Stomach (tissue), 9 donors: ENCODE results near the gene CKAP5. TPM values are rescaled to one million over a fixed set of nuclear protein-coding genes. Genes with fewer than 3 reads are reported as not detected.

Experiments
- DNase-seq, 2 donors: peaks; one replicate each; pipeline versions ENCODE4 v3.0.0 to v3.0.0-alpha.2; 2013 to 2019
- H3K27ac ChIP-seq, 5 donors: fragments of 200-600 bp in 4 of 5; sonication (generic) in 4 of 5; one replicate each; pipeline ENCODE4 v1.5.1; 2013 to 2019; ENCODE audit warnings: mild to moderate bottlenecking in 1 of 5, moderate library complexity in 1 of 5
- H3K27me3 ChIP-seq, 3 donors: fragments of 200-600 bp; sonication (generic); one replicate each; pipeline ENCODE4 v1.5.1; 2017 to 2019; ENCODE audit warnings: mixed run types in 1 of 3
- H3K36me3 ChIP-seq, 4 donors: fragments of 200-600 bp; sonication (generic); 1 replicate in 3 of 4; 2 replicates in 1 of 4; pipeline ENCODE4 v1.5.1; 2016 to 2019
- H3K4me1 ChIP-seq, 4 donors: fragments of 200-600 bp; sonication (generic); one replicate each; pipeline ENCODE4 v1.5.1; 2016 to 2019
- H3K4me3 ChIP-seq, 4 donors: fragments of 200-600 bp; sonication (generic) in 3 of 4; one replicate each; pipeline ENCODE4 v1.5.1; 2016 to 2019; ENCODE audit warnings: mild to moderate bottlenecking in 1 of 4
- H3K9me3 ChIP-seq, 4 donors: fragments of 200-600 bp; sonication (generic); one replicate each; pipeline ENCODE4 v1.5.1; 2016 to 2019
- EP300 ChIP-seq: sonication (generic); formaldehyde crosslinking; IDR thresholded peaks from one replicate; pipeline ENCODE4 v1.6.1; 2017; ENCODE audit warnings: antibody characterized with exemption
- POLR2A ChIP-seq, 4 donors: fragments of 450-650 bp; IDR thresholded peaks; one replicate each; pipeline ENCODE4 v1.6.1; 2016; ENCODE audit warnings: antibody characterized with exemption in 4 of 4, control low read depth in 2 of 4, mild to moderate bottlenecking in 1 of 4, moderate library complexity in 1 of 4
- POLR2AphosphoS5 ChIP-seq, 3 donors: sonication (generic); formaldehyde crosslinking; IDR thresholded peaks; one replicate each; pipeline ENCODE4 v1.6.1; 2016; ENCODE audit warnings: antibody characterized with exemption in 3 of 3
- WGBS, 5 donors: extraction: QIAGEN DNeasy Blood & Tissue Kit in 3 of 5; methylation state at CpG; one replicate each; pipeline versions ENCODE4 v1.1.5 to v1.1.7; 2013 to 2018; 5-methylcytosine and 5-hydroxymethylcytosine counted together
- intact Hi-C: fragments of 100-400 bp; cut with DNase I; formaldehyde crosslinking; loops from one replicate; pipeline ENCODE4 v1.15.1; 2023; ENCODE audit warnings: low total_unique reads
- polyA plus RNA-seq, 3 donors: library from polyadenylated mRNA; stranded (reverse); fragments of 200-250 nt; gene quantifications; one replicate each; pipeline ENCODE4 v1.2.3, GENCODE V29; 2013
- total RNA-seq, 5 donors: library from RNA; depleted of rRNA; stranded (reverse); fragments of >200 nt; gene quantifications; one replicate each; pipeline versions ENCODE4 v1.1.0 to v1.2.3, GENCODE V29; 2014 to 2016
- TF ChIP-seq, protein P1 (sequence below), 7 experiments: fragments of 450-650 bp in 4 of 7; fragments of 200-600 bp in 3 of 7; sonication (generic) in 3 of 7; IDR thresholded peaks; one replicate each; pipeline ENCODE4 v1.5.1; 2016 to 2019; ENCODE audit warnings: antibody characterized with exemption in 7 of 7, control low read depth in 2 of 7, mild to moderate bottlenecking in 1 of 7
- donor health status: healthy with polysubstance abuse.
- donor health status: Bipolar disorder and iron deficiency.
- donor health status: healthy.

Gene CKAP5
- total and polyA plus RNA-seq, 8 donors, result 7.3 to 327 (median 45.8) TPM

DNA sequence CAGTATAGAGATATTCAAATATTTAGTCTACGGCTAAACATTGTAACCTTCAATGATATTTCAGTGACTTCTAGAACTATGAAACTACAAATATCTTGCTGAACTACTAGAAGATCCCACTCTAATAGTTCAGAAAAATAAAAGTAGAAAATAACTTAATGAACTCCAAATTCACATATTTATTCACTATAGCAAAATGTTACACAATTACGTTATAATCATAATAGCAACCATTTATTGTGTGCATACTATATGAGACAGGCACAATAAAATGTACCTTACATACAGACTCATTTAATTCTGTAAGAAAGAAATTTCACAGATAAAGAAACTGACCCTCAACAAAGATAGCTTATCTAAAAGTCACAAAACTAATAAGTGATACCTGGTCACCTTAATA, 69.2 kb downstream of the CKAP5 start:
- no peaks in the 10 kb centered on the region for H3K4me1 ChIP-seq
- H3K27ac ChIP-seq, result no peak overlapping the region
- DNase-seq, result no peak
- no peaks in the 10 kb centered on the region for H3K27me3 ChIP-seq
- no peak for TF ChIP-seq POLR2AphosphoS5 (IDR thresholded peaks at IDR 0.05)
- TF ChIP-seq, protein P1, sequence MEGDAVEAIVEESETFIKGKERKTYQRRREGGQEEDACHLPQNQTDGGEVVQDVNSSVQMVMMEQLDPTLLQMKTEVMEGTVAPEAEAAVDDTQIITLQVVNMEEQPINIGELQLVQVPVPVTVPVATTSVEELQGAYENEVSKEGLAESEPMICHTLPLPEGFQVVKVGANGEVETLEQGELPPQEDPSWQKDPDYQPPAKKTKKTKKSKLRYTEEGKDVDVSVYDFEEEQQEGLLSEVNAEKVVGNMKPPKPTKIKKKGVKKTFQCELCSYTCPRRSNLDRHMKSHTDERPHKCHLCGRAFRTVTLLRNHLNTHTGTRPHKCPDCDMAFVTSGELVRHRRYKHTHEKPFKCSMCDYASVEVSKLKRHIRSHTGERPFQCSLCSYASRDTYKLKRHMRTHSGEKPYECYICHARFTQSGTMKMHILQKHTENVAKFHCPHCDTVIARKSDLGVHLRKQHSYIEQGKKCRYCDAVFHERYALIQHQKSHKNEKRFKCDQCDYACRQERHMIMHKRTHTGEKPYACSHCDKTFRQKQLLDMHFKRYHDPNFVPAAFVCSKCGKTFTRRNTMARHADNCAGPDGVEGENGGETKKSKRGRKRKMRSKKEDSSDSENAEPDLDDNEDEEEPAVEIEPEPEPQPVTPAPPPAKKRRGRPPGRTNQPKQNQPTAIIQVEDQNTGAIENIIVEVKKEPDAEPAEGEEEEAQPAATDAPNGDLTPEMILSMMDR (IDR thresholded peaks at IDR 0.05), result no peak
- no peak for TF ChIP-seq POLR2A (IDR thresholded peaks at IDR 0.05)
- no peak for TF ChIP-seq EP300
- intact Hi-C loops, result no loop called here
- H3K36me3 ChIP-seq, result peaks cover 30 to 97% (median 90%) of the 10 kb centered on the region in 4 donors
- H3K9me3 ChIP-seq, result no peaks in the 10 kb centered on the region
- no peak overlapping the region for H3K4me3 ChIP-seq
- 92 to 98% (median 98%) methylated on average over 2 of the region's 2 CpGs for WGBS, 5 donors

DNA sequence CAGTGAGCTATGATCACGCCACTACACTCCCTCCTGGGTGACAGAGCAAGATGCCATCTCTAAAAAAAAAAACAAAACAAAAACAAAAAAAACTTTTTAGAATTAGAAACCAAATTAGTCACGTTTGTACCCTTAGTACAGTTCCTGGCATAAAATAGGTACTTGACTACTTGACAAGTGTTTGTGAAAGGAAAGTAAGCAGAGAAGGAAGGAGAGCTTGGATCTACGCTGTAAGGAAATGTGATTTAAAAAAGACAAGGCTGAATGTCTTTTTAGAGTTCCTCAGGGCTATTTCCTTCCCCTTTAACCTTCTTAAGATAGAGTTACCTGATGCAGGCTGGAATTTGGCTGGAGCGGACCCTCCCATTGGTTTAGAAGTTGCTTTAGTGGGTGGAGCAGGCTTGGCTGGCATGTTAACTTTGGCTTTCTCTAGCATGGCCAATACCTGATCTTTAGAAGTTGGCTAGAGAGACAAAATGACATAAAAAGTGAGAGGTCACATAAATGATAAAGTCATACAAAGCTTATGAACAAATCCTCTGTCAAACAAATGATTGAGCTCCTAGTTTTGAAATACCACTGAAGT, 76.4 kb downstream of the CKAP5 start:
- intact Hi-C loops, result no loop called here
- H3K36me3 ChIP-seq, result peaks cover 40 to 95% (median 91%) of the 10 kb centered on the region in 4 donors
- DNase-seq, result no peak
- H3K9me3 ChIP-seq, result no peaks in the 10 kb centered on the region
- TF ChIP-seq POLR2AphosphoS5 (IDR thresholded peaks at IDR 0.05) (no peak), EP300 (no peak), POLR2A (IDR thresholded peaks at IDR 0.05) (no peak)
- TF ChIP-seq, protein P1 (IDR thresholded peaks at IDR 0.05), result no peak
- H3K27ac ChIP-seq, result no peak overlapping the region
- H3K4me1 ChIP-seq, result no peaks in the 10 kb centered on the region
- WGBS, 5 donors, result 92 to 95% (median 95%) methylated on average over 4 of the region's 4 CpGs
- no peaks in the 10 kb centered on the region for H3K27me3 ChIP-seq
- no peak overlapping the region for H3K4me3 ChIP-seq

DNA sequence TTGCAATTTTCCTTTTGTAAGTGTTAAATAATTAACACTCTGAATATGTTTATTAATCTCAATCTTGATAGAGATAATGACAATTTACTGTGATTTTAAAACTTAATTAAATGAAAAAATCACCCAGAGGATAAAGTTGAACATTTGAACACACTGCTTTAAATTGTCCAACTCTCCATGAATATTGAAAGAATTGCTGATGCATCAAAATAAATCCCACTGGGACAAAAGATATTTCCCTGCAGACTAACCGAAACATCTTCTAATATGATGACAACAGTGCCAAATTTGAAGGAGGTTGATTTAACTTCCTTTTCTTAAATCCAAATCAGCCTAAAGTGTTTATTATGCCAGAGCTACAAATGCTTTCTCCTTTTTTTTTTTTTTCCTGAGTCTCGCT, 79.4 kb downstream of the CKAP5 start:
- H3K27me3 ChIP-seq, result no peaks in the 10 kb centered on the region
- no peaks in the 10 kb centered on the region for H3K4me1 ChIP-seq
- H3K27ac ChIP-seq, result no peak overlapping the region
- intact Hi-C loops, result no loop called here
- DNase-seq, result no peak
- H3K4me3 ChIP-seq, result no peak overlapping the region
- TF ChIP-seq POLR2AphosphoS5 (IDR thresholded peaks at IDR 0.05), result no peak
- no peak for TF ChIP-seq EP300
- TF ChIP-seq, protein P1 (IDR thresholded peaks at IDR 0.05), result no peak
- no peak for TF ChIP-seq POLR2A (IDR thresholded peaks at IDR 0.05)
- H3K9me3 ChIP-seq, result no peaks in the 10 kb centered on the region
- H3K36me3 ChIP-seq, result peaks cover 61 to 99% (median 98%) of the 10 kb centered on the region in 4 donors
- WGBS, 5 donors, result 88 to 100% (median 96%) methylated on average over 2 of the region's 2 CpGs

DNA sequence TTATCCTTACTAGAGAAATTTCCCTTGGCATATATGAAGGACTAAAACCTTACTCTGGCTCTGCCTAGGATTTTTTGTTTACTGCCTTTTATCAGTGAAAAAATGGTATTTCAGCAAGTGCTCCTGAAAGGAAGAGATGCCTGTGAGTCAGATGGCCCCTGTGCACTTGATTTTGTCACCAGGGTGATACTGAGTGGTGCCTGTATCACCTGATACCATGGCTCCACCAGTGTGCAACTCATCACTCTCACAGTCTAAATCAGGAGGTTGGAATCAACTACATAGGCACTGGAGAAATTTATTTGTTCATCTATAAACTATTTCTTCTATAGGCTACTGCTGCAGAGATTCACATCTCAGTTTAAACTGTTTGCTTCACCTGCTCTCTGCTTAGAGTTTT, 83.8 kb downstream of the CKAP5 start:
- Histone ChIP-seq H3K27me3 (no peaks in the 10 kb centered on the region), H3K36me3 (peaks cover 64 to 99% (median 98%) of the 10 kb centered on the region in 4 donors), H3K27ac (no peak overlapping the region), H3K4me1 (no peaks in the 10 kb centered on the region), H3K9me3 (no peaks in the 10 kb centered on the region), H3K4me3 (no peak overlapping the region)
- TF ChIP-seq POLR2A (IDR thresholded peaks at IDR 0.05), result no peak
- intact Hi-C loops, result no loop called here
- no peak for DNase-seq

DNA sequence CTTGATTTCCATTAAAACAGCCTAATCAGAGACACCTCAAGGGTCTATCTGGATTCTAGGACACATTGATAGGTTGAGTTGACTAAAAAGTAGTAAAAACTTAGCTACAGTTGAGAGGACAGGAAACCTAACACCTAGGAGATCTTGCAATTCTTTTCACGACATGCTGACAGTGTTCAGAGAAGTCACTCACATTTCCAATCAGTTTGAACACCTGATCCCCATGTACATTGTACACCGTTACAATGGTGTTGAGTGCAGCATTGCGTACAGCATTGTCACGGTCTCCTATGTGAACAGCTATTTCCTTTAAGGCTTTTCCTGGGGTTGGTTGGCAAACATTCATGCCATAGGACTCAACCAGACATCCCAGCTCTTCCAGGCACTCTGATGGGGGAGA, 84.3 kb downstream of the CKAP5 start:
- no peak overlapping the region for H3K27ac ChIP-seq
- intact Hi-C loops, result no loop called here
- no peaks in the 10 kb centered on the region for H3K9me3 ChIP-seq
- no peaks in the 10 kb centered on the region for H3K27me3 ChIP-seq
- H3K4me3 ChIP-seq, result no peak overlapping the region
- 91 to 96% (median 96%) methylated on average over 4 of the region's 4 CpGs for WGBS, 5 donors
- TF ChIP-seq POLR2A (IDR thresholded peaks at IDR 0.05), result no peak
- TF ChIP-seq POLR2AphosphoS5 (IDR thresholded peaks at IDR 0.05), result no peak
- TF ChIP-seq EP300, result no peak
- TF ChIP-seq, protein P1 (IDR thresholded peaks at IDR 0.05), result no peak
- no peaks in the 10 kb centered on the region for H3K4me1 ChIP-seq
- DNase-seq, result no peak
- peaks cover 64 to 99% (median 98%) of the 10 kb centered on the region in 4 donors for H3K36me3 ChIP-seq
